Smooth muscle cell (in vitro differentiated cells): ENCODE measurements around the gene TAS1R3. TPM values are rescaled to one million over a fixed set of nuclear protein-coding genes. Genes with fewer than 3 reads are reported as not detected.

Experiments used
- DNase-seq: peaks from one replicate; lab custom pipeline; 2025; ENCODE audit not compliant: unreplicated experiment; lab: John Stamatoyannopoulos, UW
- H2AFZ ChIP-seq: fragments of 200-600 bp; sonication (generic); 2 replicates; pipeline ENCODE4 v1.6.0; 2016; ENCODE audit warnings: antibody characterized with exemption, low read depth, mild to moderate bottlenecking
- H3F3A ChIP-seq: fragments of 200-600 bp; sonication (generic); 2 replicates; pipeline ENCODE4 v1.6.0; 2017; ENCODE audit warnings: antibody characterized with exemption, low read depth
- H3K27ac ChIP-seq: fragments of 200-600 bp; sonication (generic); 2 replicates; pipeline ENCODE4 v1.5.1; 2016; ENCODE audit warnings: low read depth, mild to moderate bottlenecking
- H3K27me3 ChIP-seq: fragments of 200-600 bp; sonication (generic); 2 replicates; pipeline ENCODE4 v1.6.1; 2016; ENCODE audit warnings: low read depth, mild to moderate bottlenecking
- H3K36me3 ChIP-seq: fragments of 200-600 bp; sonication (generic); 2 replicates; pipeline ENCODE4 v1.5.1; 2016; ENCODE audit warnings: low read depth
- H3K4me1 ChIP-seq: fragments of 200-600 bp; sonication (generic); 2 replicates; pipeline ENCODE4 v1.5.1; 2016; ENCODE audit warnings: low read depth
- H3K4me2 ChIP-seq: fragments of 200-600 bp; sonication (generic); 2 replicates; pipeline ENCODE4 v1.6.0; 2016; ENCODE audit warnings: mild to moderate bottlenecking
- H3K4me3 ChIP-seq: fragments of 200-600 bp; sonication (generic); 2 replicates; pipeline ENCODE4 v1.5.1; 2016; ENCODE audit warnings: mild to moderate bottlenecking
- H3K79me2 ChIP-seq: fragments of 200-600 bp; sonication (generic); 2 replicates; pipeline ENCODE4 v1.6.0; 2016; ENCODE audit warnings: low read depth, mild to moderate bottlenecking
- H3K9ac ChIP-seq: fragments of 200-600 bp; sonication (generic); 2 replicates; pipeline ENCODE4 v1.6.0; 2016; ENCODE audit warnings: low read depth
- H3K9me3 ChIP-seq: fragments of 200-600 bp; sonication (generic); replicated peaks from 2 replicates; pipeline ENCODE4 v1.5.1; 2016; ENCODE audit warnings: low read depth
- H4K20me1 ChIP-seq: fragments of 200-600 bp; sonication (generic); 2 replicates; pipeline ENCODE4 v1.6.0; 2016; ENCODE audit warnings: low read depth
- CTCF ChIP-seq: fragments of 200-600 bp; sonication (generic); IDR thresholded peaks from 2 replicates; pipeline ENCODE4 v1.5.1; 2017; ENCODE audit warnings: borderline replicate concordance, mild to moderate bottlenecking, antibody characterized with exemption; ENCODE audit not compliant: insufficient read depth, poor library complexity, severe bottlenecking
- WGBS: methylation state at CpG from one replicate; pipeline ENCODE4 v1.1.7; 2016; ENCODE audit warnings: low lambda C conversion rate; 5-methylcytosine and 5-hydroxymethylcytosine counted together
- polyA plus RNA-seq: library from polyadenylated mRNA; unstranded; fragments of >200 nt; fragmentation: Nextera tagmentation; extraction: Ambion mirVana; gene quantifications from 2 replicates; pipeline ENCODE4 v1.2.1, GENCODE V29; 2016
- total RNA-seq: library from RNA; depleted of rRNA; stranded (reverse); fragments of >200 nt; gene quantifications from 2 replicates; pipeline ENCODE4 v1.2.3, GENCODE V29; 2014

The TAS1R3 gene
- total and polyA plus RNA-seq, 2 experiments from 2014 or later: 0.18 to 0.39 TPM

- H3K4me2 ChIP-seq: no peak overlapping the region
- H2AFZ ChIP-seq: no peak overlapping the region
- TF ChIP-seq CTCF: no peak
- no peak overlapping the region for H3K9ac ChIP-seq
- no peaks in the 10 kb centered on the region for H3K79me2 ChIP-seq
- peaks cover 28% of the 10 kb centered on the region for H4K20me1 ChIP-seq
- H3F3A ChIP-seq: no peaks in the 10 kb centered on the region
- H3K4me1 ChIP-seq: no peaks in the 10 kb centered on the region
- DNase-seq: no peak
- no peak overlapping the region for H3K4me3 ChIP-seq
- H3K27me3 ChIP-seq: no peaks in the 10 kb centered on the region
- H3K9me3 ChIP-seq: no peaks in the 10 kb centered on the region
- no peak overlapping the region for H3K27ac ChIP-seq
- H3K36me3 ChIP-seq: no peaks in the 10 kb centered on the region
- 96% methylated on average over 23 of the region's 32 CpGs for WGBS
These were observed 6.1 kb downstream of the TAS1R3 start for GRCh38 chr1:1336931-1337792.

GRCh38 chr1:1337793-1338147 is 6.7 kb downstream of the TAS1R3 start:
- Histone ChIP-seq H4K20me1 (peaks cover 34% of the 10 kb centered on the region), H2AFZ (no peak overlapping the region), H3K9ac (no peak overlapping the region), H3K4me2 (no peak overlapping the region), H3K27ac (no peak overlapping the region), H3K9me3 (no peaks in the 10 kb centered on the region), H3K79me2 (no peaks in the 10 kb centered on the region), H3F3A (no peaks in the 10 kb centered on the region), H3K27me3 (no peaks in the 10 kb centered on the region), H3K36me3 (no peaks in the 10 kb centered on the region), H3K4me3 (no peak overlapping the region), H3K4me1 (no peaks in the 10 kb centered on the region)
- DNase-seq: no peak
- TF ChIP-seq CTCF: no peak
- 89% methylated on average over 7 of the region's 18 CpGs for WGBS

GRCh38 chr1:1338278-1338677 is 7.2 kb downstream of the TAS1R3 start:
- Histone ChIP-seq H3K36me3 (no peaks in the 10 kb centered on the region), H3K4me3 (no peak overlapping the region), H3K27ac (no peak overlapping the region), H3K4me2 (no peak overlapping the region), H4K20me1 (peaks cover 39% of the 10 kb centered on the region), H3K9me3 (no peaks in the 10 kb centered on the region), H3K79me2 (peaks cover 2% of the 10 kb centered on the region), H3K9ac (no peak overlapping the region), H2AFZ (no peak overlapping the region), H3K27me3 (no peaks in the 10 kb centered on the region), H3F3A (no peaks in the 10 kb centered on the region), H3K4me1 (no peaks in the 10 kb centered on the region)
- no peak for DNase-seq
- TF ChIP-seq CTCF: no peak
- 96% methylated on average over 26 of the region's 36 CpGs for WGBS

GRCh38 chr1:1340185-1340584 is 9.1 kb downstream of the TAS1R3 start:
- Histone ChIP-seq H3F3A (no peaks in the 10 kb centered on the region), H3K9ac (no peak overlapping the region), H3K4me3 (no peak overlapping the region), H3K27ac (no peak overlapping the region), H4K20me1 (peaks cover 53% of the 10 kb centered on the region), H3K27me3 (no peaks in the 10 kb centered on the region), H3K79me2 (peaks cover 20% of the 10 kb centered on the region), H3K36me3 (no peaks in the 10 kb centered on the region), H3K4me2 (no peak overlapping the region), H3K4me1 (no peaks in the 10 kb centered on the region), H2AFZ (no peak overlapping the region), H3K9me3 (no peaks in the 10 kb centered on the region)
- TF ChIP-seq CTCF: no peak
- DNase-seq: no peak
- 97% methylated on average over 23 of the region's 23 CpGs for WGBS
